ENCODE results near the gene MTA3. TPM values are rescaled to one million over a fixed set of nuclear protein-coding genes. Genes with fewer than 3 reads are reported as not detected.

Gene MTA3
- total and polyA plus RNA-seq, 9 of the 15 experiments (the other 6 are each of a cell fraction or from before 2014, with no cell fraction given) = 12.4 to 39.6 (median 23.5) TPM

GRCh38 chr2:42765686-42766085, 197.3 kb downstream of the MTA3 start:
- BruUV-seq (replicated peaks) = no TSS peak
- Histone ChIP-seq H3K9ac (ENCODE audit: insufficient read depth in 1 of 2, low read depth in 2 of 2, low read length in 2 of 2) (no peak overlapping the region), H3K9me3 (replicated peaks; ENCODE audit: control insufficient read depth, insufficient read depth, low read depth, low read length) (no peaks in the 10 kb centered on the region), H3K27me3 (ENCODE audit: control insufficient read depth in 2 of 2, insufficient read depth in 2 of 2, low read length in 2 of 2) (peaks cover 0 to 34% of the 10 kb centered on the region in 2 experiments; a peak in 3 of 5 replicates), H2AFZ (ENCODE audit: low read depth, low read length) (peak overlapping the region; percentile 45; the same call in 1 of the 2 replicates), H3K9me1 (ENCODE audit: control insufficient read depth, insufficient read depth, low read length) (no peaks in the 10 kb centered on the region), H4K20me1 (replicated peaks; ENCODE audit: control insufficient read depth, insufficient read depth, low read length) (no peaks in the 10 kb centered on the region), H3K36me3 (ENCODE audit: control insufficient read depth, insufficient read depth, low read length) (no peaks in the 10 kb centered on the region), H3K27ac (ENCODE audit: extremely low read depth, low read depth, low read length) (no peak overlapping the region), H3K4me2 (ENCODE audit: insufficient read depth, low read length) (no peak overlapping the region), H3K4me3 (no peak overlapping the region), H3K4me1 (replicated peaks in 1 of 2; ENCODE audit: control insufficient read depth in 2 of 2, insufficient read depth in 2 of 2, low read length in 2 of 2) (peaks cover 0 to 25% of the 10 kb centered on the region in 2 experiments; a peak in 2 of 5 replicates), H3K79me2 (ENCODE audit: control insufficient read depth, insufficient read depth, low read length) (no peaks in the 10 kb centered on the region)
- ATAC-seq (no peak), DNase-seq (ENCODE audit: extremely low read depth in 1 of 4, low spot score in 3 of 4) (no peak), FAIRE-seq (no peak)
- TF ChIP-seq NFE2L1 (tag; IDR thresholded peaks at IDR 0.05; ENCODE audit: borderline replicate concordance, low read depth) = no peak
- TF ChIP-seq BRCA1 (IDR thresholded peaks at IDR 0.05) = no peak
- TF ChIP-seq BRCA1 (CRISPR knock-in tag; IDR thresholded peaks at IDR 0.05) = no peak
- no peak for TF ChIP-seq BMI1 (IDR thresholded peaks at IDR 0.05; ENCODE audit: low read length)
- no peak for TF ChIP-seq HMGXB4 (CRISPR knock-in tag; IDR thresholded peaks at IDR 0.05)
- TF ChIP-seq HNRNPLL (IDR thresholded peaks at IDR 0.05; ENCODE audit: low read depth, low read length, poor library complexity, severe bottlenecking) = no peak
- ChIA-PET CTCF (ENCODE audit: low intra/inter-chr PET ratio) (no interaction called here), POLR2A (interaction anchor here (0.6 to 0.9 kb wide), 2 partner anchors 18 to 40 kb away, joined by 3 read pairs; no protein-coding TSS in a partner anchor)
- intact Hi-C loops (cut with micrococcal nuclease) (no loop called here), in situ Hi-C loops (cut with MboI) (no loop called here)
- WGBS (ENCODE audit: insufficient coverage, low coverage, missing lambda C conversion rate) = 32% methylated on average over 9 of the region's 9 CpGs

All from K562 (cell line).